ENCODE data around the gene RASD2.

Gene RASD2

GRCh38 chr22:35561796-35562526 is 21.3 kb downstream of the RASD2 start:
- DNase-seq: no peak

GRCh38 chr22:35563211-35563610 is 22.6 kb downstream of the RASD2 start:
- no peak for DNase-seq

- DNase-seq: no peak
Observed at GRCh38 chr22:35564975-35565867, 24.6 kb downstream of the RASD2 start.

- DNase-seq: no peak
Observed at GRCh38 chr22:35567351-35568141, 26.9 kb downstream of the RASD2 start.

GRCh38 chr22:35568751-35569739 is 28.4 kb downstream of the RASD2 start:
- DNase-seq: no peak

GRCh38 chr22:35569916-35570315 is 29.3 kb downstream of the RASD2 start:
- no peak for DNase-seq

GRCh38 chr22:35570686-35571194 is 30.1 kb downstream of the RASD2 start:
- no peak for DNase-seq

- DNase-seq: no peak
Observed at GRCh38 chr22:35572556-35572955, 31.9 kb downstream of the RASD2 start.

- DNase-seq: no peak
Observed at GRCh38 chr22:35575116-35575748, 34.6 kb downstream of the RASD2 start.

- DNase-seq: no peak
Observed at GRCh38 chr22:35576671-35577070, 36.0 kb downstream of the RASD2 start.

- DNase-seq: no peak
Observed at GRCh38 chr22:35577799-35578659, 37.4 kb downstream of the RASD2 start.

GRCh38 chr22:35578836-35579575 is 38.4 kb downstream of the RASD2 start:
- no peak for DNase-seq

- DNase-seq: no peak
Observed at GRCh38 chr22:35580351-35581022, 39.9 kb downstream of the RASD2 start.

- no peak for DNase-seq
Observed at GRCh38 chr22:35581023-35581413, 40.4 kb downstream of the RASD2 start.

GRCh38 chr22:35582218-35582860 is 41.7 kb downstream of the RASD2 start:
- DNase-seq: no peak

- DNase-seq: peak; percentile 41
Observed at GRCh38 chr22:35582861-35583670, 42.4 kb downstream of the RASD2 start.

- no peak for DNase-seq
Observed at GRCh38 chr22:35586771-35587170, 46.1 kb downstream of the RASD2 start.
